Measurements from ENCODE around the gene ZNF462. TPM values are rescaled to one million over a fixed set of nuclear protein-coding genes. Genes with fewer than 3 reads are reported as not detected.

The ZNF462 gene
- polyA plus RNA-seq, 2 of the 4 experiments (the other 2 are of a cell fraction) = 2.4 to 3.9 TPM

DNA sequence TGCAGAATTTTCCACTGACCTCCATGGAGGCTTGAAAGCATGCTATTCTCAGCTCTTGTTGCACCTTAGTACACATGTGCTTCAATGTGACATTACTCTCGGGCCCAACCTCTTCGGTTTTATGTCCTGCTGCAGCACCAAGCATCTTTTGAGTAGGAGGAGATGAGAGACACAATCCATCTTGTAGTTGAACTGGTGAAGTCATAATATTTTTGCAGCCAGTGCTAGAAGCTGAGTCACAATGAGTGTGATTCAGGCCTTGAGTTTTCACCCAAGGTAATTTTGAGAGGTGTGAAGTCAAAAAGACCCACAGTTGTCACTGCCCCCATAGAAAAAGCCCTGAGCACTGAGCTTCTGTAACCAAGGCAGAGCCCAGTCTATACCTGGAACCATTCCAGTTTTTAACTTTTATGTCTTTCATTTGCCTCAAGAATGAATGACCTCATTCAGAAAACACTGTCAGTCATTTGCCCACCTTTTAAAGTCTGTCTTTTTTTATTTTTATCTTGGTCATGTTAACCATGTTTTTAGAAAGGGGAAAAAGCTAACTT lies 117.7 kb downstream of the ZNF462 start:
- TF ChIP-seq EP300 (IDR thresholded peaks at IDR 0.05) = no peak
- no peak for TF ChIP-seq HOXA7 (CRISPR knock-in tag; IDR thresholded peaks at IDR 0.05)
- no peak for TF ChIP-seq ZC3H11A (IDR thresholded peaks at IDR 0.05)
- no peak for TF ChIP-seq NPAS2 (CRISPR knock-in tag; IDR thresholded peaks at IDR 0.05; ENCODE audit: borderline replicate concordance)
- TF ChIP-seq RCOR1 (IDR thresholded peaks at IDR 0.05; ENCODE audit: low read depth, low read length) = no peak
- no peak for TF ChIP-seq KDM5A (IDR thresholded peaks at IDR 0.05)
- TF ChIP-seq MAFK (IDR thresholded peaks at IDR 0.05; ENCODE audit: partially characterized antibody) = no peak
- no peak for TF ChIP-seq TP53 (CRISPR knock-in tag; IDR thresholded peaks at IDR 0.05)
- TF ChIP-seq CBX8 (IDR thresholded peaks at IDR 0.05) = no peak
- no peak for TF ChIP-seq SMC3 (IDR thresholded peaks at IDR 0.05)
- TF ChIP-seq, protein P1, sequence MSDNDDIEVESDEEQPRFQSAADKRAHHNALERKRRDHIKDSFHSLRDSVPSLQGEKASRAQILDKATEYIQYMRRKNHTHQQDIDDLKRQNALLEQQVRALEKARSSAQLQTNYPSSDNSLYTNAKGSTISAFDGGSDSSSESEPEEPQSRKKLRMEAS (IDR thresholded peaks at IDR 0.05) = no peak
- no peak for TF ChIP-seq MAZ (IDR thresholded peaks at IDR 0.05; ENCODE audit: borderline replicate concordance, low read depth, low read length)
- no peaks in the 10 kb centered on the region for H3K9me3 ChIP-seq
- 0 out of 3 replicates have a peak, but pooled peaks cover 5% of the 10 kb centered on the region for H3K4me1 ChIP-seq
- no peak overlapping the region for H3K4me2 ChIP-seq
- H3K4me3 ChIP-seq = no peak overlapping the region
- CTCF ChIA-PET = no interaction called here
- no peak for ATAC-seq
- no peak for FAIRE-seq
- no peak overlapping the region for H3K27ac ChIP-seq
- no peak for DNase-seq (ENCODE audit: low read depth in 1 of 2, low spot score in 1 of 2)
- 50% methylated on average over 2 of the region's 2 CpGs for WGBS (ENCODE audit: missing lambda C conversion rate)
- POLR2A ChIA-PET = no interaction called here

DNA sequence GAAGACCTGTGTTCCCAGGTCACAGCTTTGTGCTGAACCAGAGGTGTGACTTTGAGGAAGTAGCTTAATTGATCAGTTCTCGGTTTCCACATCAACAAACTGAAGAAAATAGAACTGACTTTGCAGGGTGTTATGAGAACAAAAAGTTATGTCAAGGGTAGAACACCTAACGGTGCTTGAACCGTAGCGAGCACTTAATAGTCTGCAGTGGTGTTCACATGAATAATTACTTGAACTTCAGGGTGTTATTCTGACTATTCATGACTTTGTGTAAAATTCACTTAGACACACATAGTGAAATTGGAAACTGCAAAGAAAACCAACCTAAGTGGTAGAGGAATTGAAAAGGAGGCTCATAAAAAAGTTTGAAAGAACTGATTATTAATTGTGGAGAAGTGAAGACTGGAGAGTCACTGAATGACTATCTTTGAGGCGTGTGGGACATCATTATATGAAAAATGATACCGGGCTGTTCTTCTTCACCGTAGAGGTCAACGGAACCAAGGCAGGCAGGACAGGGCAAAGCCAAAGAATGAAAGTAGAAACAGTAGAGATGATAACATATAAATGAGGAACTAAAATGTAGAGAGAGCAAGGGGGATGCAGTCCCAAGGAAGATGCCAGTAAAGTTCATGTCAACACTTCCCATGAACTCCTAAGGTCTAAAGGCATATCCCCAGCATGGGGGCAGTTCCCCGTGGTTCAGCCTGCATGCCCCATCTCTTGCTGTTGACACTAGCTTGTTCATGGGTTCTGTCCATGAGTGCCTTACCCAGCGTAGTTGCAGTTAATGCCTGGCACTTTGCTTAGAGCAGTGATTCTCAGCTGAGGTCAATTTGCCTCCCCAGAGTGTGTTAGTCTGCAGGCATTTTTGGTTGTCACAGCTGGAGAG lies 118.7 kb downstream of the ZNF462 start:
- ChIA-PET POLR2A (no interaction called here), CTCF (interaction anchor here (0.8 kb wide), 2 partner anchors 9 kb away, joined by 3 to 4 read pairs; no protein-coding TSS in a partner anchor)
- TF ChIP-seq TFCP2L1 (CRISPR knock-in tag; IDR thresholded peaks at IDR 0.05) (no peak), FOSL2 (IDR thresholded peaks at IDR 0.05) (no peak), FOSL2 (CRISPR knock-in tag; IDR thresholded peaks at IDR 0.05) (no peak), ZNF302 (CRISPR knock-in tag; IDR thresholded peaks at IDR 0.05) (no peak), TP53 (CRISPR knock-in tag; IDR thresholded peaks at IDR 0.05) (no peak), HEYL (CRISPR knock-in tag; IDR thresholded peaks at IDR 0.05) (no peak), RARB (CRISPR knock-in tag; IDR thresholded peaks at IDR 0.05) (no peak), HOXB13 (CRISPR knock-in tag; IDR thresholded peaks at IDR 0.05; ENCODE audit: low read depth) (no peak), SREBF2 (IDR thresholded peaks at IDR 0.05) (no peak), EP300 (IDR thresholded peaks at IDR 0.05) (no peak), FOXS1 (CRISPR knock-in tag; IDR thresholded peaks at IDR 0.05) (no peak)
- TF ChIP-seq, protein P2, sequence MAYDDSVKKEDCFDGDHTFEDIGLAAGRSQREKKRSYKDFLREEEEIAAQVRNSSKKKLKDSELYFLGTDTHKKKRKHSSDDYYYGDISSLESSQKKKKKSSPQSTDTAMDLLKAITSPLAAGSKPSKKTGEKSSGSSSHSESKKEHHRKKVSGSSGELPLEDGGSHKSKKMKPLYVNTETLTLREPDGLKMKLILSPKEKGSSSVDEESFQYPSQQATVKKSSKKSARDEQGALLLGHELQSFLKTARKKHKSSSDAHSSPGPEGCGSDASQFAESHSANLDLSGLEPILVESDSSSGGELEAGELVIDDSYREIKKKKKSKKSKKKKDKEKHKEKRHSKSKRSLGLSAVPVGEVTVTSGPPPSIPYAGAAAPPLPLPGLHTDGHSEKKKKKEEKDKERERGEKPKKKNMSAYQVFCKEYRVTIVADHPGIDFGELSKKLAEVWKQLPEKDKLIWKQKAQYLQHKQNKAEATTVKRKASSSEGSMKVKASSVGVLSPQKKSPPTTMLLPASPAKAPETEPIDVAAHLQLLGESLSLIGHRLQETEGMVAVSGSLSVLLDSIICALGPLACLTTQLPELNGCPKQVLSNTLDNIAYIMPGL (CRISPR knock-in tag; IDR thresholded peaks at IDR 0.05; ENCODE audit: borderline replicate concordance) = no peak
- TF ChIP-seq, protein P3, sequence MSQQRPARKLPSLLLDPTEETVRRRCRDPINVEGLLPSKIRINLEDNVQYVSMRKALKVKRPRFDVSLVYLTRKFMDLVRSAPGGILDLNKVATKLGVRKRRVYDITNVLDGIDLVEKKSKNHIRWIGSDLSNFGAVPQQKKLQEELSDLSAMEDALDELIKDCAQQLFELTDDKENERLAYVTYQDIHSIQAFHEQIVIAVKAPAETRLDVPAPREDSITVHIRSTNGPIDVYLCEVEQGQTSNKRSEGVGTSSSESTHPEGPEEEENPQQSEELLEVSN (IDR thresholded peaks at IDR 0.05; ENCODE audit: borderline replicate concordance, low read depth) = no peak
- H3K4me3 ChIP-seq = no peak overlapping the region
- no peak overlapping the region for H3K4me2 ChIP-seq
- 0 out of 3 replicates have a peak, but pooled peaks cover 8% of the 10 kb centered on the region for H3K4me1 ChIP-seq
- DNase-seq (ENCODE audit: low read depth in 1 of 2, low spot score in 1 of 2) = no peak
- ATAC-seq = no peak
- no peak for FAIRE-seq
- WGBS (ENCODE audit: missing lambda C conversion rate) = 86% methylated on average over 10 of the region's 10 CpGs
- H3K9me3 ChIP-seq = no peaks in the 10 kb centered on the region
- H3K27ac ChIP-seq = no peak overlapping the region
